Measurements from ENCODE around the gene HAP1.
A peak's percentile ranks its signal among the peaks of the same experiment; 100 is the strongest.

DNA sequence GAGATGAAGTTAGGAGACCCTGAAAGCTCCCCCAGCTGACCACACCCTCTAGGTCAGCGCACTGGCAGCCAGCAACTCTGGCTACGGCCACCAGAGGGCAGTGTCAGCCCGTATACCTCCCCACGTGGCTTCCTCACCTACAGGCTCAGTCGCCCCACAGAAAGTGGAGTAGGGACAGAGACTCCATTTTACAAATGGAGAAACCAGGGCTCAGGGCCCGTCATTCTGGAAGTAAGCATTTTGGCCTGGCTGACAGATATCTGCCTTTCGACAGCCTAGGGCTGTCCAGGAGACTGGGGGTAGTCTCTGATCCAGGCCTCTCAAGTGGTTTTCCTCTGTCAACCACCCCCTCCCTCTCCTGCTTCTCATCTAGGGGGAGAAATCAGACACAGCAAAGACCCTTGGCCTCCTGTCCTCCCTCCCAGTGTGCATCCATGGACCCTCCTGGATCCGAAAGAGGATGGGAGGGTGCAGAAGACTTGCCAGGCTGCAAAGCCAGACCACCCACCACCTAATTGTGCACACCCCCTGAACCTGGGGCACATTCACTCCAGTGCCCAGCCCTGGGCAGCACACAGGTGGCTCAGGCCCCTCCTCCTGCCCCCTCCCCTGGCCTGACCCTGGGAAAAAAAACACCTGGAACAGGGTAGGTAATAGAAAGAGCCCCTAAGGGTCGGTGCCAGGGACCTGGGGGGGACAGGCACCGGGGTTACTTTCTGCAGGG is 3.8 kb upstream of the HAP1 start:
- TF ChIP-seq EP300 (IDR thresholded peaks at IDR 0.05) (no peak), SMC3 (IDR thresholded peaks at IDR 0.05) (peak; percentile 100), PHF8 (IDR thresholded peaks at IDR 0.05; ENCODE audit: borderline replicate concordance, low read depth) (no peak), NPAS2 (CRISPR knock-in tag; IDR thresholded peaks at IDR 0.05; ENCODE audit: borderline replicate concordance) (no peak)
- TF ChIP-seq, protein P1, sequence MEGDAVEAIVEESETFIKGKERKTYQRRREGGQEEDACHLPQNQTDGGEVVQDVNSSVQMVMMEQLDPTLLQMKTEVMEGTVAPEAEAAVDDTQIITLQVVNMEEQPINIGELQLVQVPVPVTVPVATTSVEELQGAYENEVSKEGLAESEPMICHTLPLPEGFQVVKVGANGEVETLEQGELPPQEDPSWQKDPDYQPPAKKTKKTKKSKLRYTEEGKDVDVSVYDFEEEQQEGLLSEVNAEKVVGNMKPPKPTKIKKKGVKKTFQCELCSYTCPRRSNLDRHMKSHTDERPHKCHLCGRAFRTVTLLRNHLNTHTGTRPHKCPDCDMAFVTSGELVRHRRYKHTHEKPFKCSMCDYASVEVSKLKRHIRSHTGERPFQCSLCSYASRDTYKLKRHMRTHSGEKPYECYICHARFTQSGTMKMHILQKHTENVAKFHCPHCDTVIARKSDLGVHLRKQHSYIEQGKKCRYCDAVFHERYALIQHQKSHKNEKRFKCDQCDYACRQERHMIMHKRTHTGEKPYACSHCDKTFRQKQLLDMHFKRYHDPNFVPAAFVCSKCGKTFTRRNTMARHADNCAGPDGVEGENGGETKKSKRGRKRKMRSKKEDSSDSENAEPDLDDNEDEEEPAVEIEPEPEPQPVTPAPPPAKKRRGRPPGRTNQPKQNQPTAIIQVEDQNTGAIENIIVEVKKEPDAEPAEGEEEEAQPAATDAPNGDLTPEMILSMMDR (IDR thresholded peaks at IDR 0.05): peak; percentile 99
